ENCODE results near the gene SYF2.
"Not testable (repeated sequence)": the region's sequence is repeated elsewhere in the genome, so short reads cannot be mapped to it uniquely, and the experiment has no call there.

SYF2 gene

DNA sequence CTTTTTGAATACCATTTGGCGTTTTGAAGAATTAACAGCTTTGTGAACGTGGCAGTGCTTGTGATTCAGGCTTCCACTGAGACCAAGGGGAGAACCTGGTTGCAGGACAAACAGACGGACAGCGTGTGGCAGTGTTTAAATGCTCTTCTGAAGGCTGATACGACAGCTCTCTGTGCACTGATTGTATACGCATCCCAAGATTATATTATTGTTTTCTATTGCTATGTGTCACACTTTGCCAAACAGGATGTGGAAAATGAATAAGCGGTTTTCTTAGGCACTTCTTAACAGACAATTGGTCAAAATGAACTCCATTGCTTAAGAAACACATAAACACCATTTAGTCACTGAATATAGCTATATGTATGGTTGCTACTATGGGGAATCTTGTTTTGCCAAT, 27.5 kb upstream of the SYF2 start:
- DNase-seq (ENCODE audit: low read depth); H3K4me3 ChIP-seq (ENCODE audit: control insufficient read depth, low read depth, low read length): not testable (repeated sequence)
- TF ChIP-seq, protein P1, sequence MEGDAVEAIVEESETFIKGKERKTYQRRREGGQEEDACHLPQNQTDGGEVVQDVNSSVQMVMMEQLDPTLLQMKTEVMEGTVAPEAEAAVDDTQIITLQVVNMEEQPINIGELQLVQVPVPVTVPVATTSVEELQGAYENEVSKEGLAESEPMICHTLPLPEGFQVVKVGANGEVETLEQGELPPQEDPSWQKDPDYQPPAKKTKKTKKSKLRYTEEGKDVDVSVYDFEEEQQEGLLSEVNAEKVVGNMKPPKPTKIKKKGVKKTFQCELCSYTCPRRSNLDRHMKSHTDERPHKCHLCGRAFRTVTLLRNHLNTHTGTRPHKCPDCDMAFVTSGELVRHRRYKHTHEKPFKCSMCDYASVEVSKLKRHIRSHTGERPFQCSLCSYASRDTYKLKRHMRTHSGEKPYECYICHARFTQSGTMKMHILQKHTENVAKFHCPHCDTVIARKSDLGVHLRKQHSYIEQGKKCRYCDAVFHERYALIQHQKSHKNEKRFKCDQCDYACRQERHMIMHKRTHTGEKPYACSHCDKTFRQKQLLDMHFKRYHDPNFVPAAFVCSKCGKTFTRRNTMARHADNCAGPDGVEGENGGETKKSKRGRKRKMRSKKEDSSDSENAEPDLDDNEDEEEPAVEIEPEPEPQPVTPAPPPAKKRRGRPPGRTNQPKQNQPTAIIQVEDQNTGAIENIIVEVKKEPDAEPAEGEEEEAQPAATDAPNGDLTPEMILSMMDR (IDR thresholded peaks at IDR 0.05; ENCODE audit: control insufficient read depth, insufficient read depth, low read depth, low read length, missing control alignments), result peak; percentile 14

DNA sequence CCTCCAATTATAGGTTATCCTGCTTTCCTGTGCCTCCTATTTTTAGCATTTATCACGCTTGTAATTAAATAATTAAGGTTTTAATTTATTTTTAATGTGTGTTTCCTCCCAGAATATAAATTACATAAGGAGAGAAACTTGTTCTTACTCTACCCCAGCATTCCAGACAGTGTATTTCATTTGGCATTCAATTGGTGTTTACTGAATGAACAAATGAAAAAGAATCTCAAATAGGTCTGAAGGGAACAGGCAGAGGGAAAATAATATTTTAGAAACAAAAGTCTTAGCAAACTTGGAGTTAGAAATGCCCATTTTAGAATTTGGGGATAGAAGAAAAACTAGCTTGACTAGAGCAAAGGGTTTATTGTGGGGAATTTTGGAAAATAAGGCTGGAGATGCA, 24.9 kb upstream of the SYF2 start:
- DNase-seq (ENCODE audit: low read depth), result no peak
- TF ChIP-seq, protein P1 (IDR thresholded peaks at IDR 0.05; ENCODE audit: control insufficient read depth, insufficient read depth, low read depth, low read length, missing control alignments), result no peak
- no peak overlapping the region for H3K4me3 ChIP-seq (ENCODE audit: control insufficient read depth, low read depth, low read length)

GRCh38 chr1:25256578-25256965, 24.3 kb upstream of the SYF2 start:
- TF ChIP-seq, protein P1 (IDR thresholded peaks at IDR 0.05; ENCODE audit: control insufficient read depth, insufficient read depth, low read depth, low read length, missing control alignments), result no peak
- no peak overlapping the region for H3K4me3 ChIP-seq (ENCODE audit: control insufficient read depth, low read depth, low read length)
- no peak for DNase-seq (ENCODE audit: low read depth)

- H3K4me3 ChIP-seq (ENCODE audit: control insufficient read depth, low read depth, low read length), result no peak overlapping the region
- TF ChIP-seq, protein P1 (IDR thresholded peaks at IDR 0.05; ENCODE audit: control insufficient read depth, insufficient read depth, low read depth, low read length, missing control alignments), result no peak
- no peak for DNase-seq (ENCODE audit: low read depth)
Measured at GRCh38 chr1:25255706-25256577, 23.6 kb upstream of the SYF2 start.

- no peak overlapping the region for H3K4me3 ChIP-seq (ENCODE audit: control insufficient read depth, low read depth, low read length)
- no peak for DNase-seq (ENCODE audit: low read depth)
- TF ChIP-seq, protein P1 (IDR thresholded peaks at IDR 0.05; ENCODE audit: control insufficient read depth, insufficient read depth, low read depth, low read length, missing control alignments), result no peak
Measured at GRCh38 chr1:25253911-25254310, 21.6 kb upstream of the SYF2 start.

DNA sequence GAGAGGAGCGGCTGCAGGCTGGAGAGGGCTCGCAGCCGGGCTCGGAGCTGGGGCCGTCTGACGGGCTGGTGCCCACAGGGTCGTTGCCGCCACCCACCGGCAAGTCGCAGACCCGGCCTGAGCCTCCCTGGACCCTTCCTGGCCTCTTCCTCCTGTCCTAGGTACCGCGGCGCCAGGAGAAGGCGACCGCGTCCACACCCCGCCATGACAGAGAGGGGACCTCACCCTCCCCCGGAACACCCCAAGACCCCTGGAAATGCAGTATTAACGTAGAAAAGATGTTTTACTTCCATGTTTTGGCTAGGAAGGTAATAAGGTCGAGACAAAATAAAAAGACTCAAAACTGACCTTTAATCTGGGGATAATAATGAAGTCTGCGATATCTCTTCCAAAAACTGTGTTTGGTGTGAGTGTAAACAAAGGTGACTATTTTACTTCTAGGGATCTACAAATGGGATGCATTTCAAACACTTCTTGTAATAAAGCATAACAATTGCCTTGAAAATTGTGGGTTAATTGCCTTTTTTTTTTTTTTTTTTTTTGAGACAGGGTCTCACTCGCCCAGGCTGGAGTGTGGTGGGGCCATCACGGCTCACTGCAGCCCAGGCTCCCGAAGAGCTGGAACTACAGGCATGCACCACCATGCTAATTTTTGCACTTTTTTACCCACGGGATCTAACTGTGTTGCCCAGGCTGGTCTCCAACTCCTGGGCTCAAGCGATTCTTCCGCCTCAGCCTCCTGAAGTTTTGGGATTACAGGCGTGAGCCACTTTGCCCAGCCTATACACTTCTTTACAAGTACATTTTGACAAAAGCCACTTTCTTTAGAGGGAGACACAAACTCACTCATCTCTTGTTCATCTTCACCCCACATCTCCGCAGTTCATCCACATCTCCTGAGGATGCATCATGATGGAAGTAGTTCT, 15.8 kb upstream of the SYF2 start:
- TF ChIP-seq, protein P1 (IDR thresholded peaks at IDR 0.05; ENCODE audit: control insufficient read depth, insufficient read depth, low read depth, low read length, missing control alignments), result peak; percentile 13
- DNase-seq (ENCODE audit: low read depth), result no peak
- H3K4me3 ChIP-seq (ENCODE audit: control insufficient read depth, low read depth, low read length), result peak overlapping the region; percentile 89

All from AG09309 (cell line).